Stimulated activated CD8-positive, alpha-beta memory T cell treated with anti-CD3 and anti-CD28 coated beads, Interleukin-4, amount 100 ng/mL, for 4 hours (primary cell): ENCODE measurements around the gene CLSTN1.

Source experiments
- DNase-seq, 2 donors: peaks; one replicate each; pipeline ENCODE4 v3.0.0-alpha.2; 2020; ENCODE audit warnings: low read depth in 2 of 2, low spot score in 1 of 2

Gene CLSTN1

DNA sequence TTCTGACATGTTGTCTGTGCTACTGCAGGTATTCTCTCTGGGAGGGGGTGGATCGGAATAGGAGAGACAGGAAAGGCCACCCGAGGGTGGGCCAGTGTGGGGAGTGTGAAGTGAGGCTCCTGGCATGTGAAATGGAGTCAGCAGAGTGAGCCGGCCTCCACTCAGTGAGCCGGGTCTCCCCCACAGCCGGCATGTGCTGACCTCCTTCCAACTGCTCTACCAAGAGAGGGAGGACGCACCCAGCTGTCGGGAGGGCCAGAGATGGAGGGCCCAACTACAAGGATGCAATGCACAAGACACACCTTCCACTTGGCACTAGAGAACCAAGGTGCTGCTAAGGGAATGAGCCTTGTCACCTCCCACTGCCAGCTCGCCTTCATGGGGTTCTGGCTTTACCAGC is 28.2 kb upstream of the CLSTN1 start:
- no peak for DNase-seq

DNA sequence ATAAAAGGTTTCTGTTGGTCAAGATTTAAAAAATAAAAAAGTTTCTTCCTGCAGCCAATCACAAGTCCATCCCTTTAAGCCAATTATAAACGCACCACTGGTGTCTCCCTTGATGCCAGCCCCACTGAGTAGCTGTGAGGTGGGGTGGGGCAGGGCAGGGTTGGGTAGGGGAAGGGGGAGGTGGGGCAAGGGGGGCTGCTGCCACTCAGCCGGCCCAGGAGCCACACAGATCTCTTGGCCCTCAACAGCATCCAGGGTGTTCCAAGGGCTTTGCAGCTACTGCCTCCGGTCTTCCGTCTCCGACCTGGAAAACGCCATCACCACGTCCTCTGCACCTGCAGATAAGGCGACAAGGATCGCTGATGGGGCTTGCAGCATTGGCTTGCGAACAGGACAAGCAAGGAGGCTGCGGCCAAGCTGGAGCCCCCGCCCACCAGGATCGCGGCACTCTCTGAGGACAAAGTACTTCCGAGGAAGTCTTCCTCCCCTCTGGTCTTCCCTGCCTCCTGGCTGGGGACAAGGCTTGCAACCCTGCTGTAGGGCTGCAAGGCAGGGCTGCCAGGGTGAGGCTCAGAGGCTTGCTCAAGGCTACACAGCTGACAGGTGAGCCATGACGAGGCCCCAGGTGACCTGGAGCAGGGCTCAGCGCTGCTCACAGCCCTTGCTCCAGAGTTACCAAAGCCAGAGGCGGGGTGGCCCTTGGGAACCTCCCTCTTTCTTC is 26.8 kb upstream of the CLSTN1 start:
- no peak for DNase-seq

DNA sequence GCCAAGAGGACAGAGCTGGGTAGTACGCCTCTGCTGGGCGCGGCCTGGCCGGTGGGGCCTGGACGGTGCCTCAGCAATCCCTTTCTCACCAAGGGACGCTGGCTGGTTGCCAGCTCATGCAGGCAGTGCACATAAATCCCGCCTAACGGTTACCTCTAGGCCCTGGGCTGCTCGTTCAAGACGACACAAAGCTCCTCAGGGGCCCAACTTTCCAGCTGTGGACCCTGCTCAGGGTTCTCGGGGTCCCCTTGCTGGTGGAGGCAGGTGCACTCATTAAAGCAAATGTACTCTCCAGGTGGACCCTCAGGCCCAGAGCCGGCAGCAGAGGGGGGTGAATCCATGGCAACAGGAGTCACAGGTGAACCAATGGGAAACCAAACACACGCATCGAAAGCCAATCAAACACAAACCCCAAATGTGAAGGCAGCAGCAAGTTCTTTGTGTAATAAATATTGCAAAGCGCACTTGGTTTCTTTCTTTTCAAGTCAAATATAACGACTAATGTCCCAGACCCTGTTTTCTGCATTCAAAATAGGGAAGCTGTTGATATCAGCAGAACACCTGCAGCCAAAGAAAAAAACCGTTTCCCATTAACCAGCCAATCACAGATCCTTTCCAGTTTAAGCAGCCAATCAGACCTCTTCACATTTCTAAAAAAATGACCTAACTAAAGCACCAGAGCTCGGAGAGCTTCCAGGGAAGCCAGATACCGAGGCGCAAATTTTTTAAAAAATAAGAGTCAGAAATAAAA is 26.1 kb upstream of the CLSTN1 start:
- no peak for DNase-seq

DNA sequence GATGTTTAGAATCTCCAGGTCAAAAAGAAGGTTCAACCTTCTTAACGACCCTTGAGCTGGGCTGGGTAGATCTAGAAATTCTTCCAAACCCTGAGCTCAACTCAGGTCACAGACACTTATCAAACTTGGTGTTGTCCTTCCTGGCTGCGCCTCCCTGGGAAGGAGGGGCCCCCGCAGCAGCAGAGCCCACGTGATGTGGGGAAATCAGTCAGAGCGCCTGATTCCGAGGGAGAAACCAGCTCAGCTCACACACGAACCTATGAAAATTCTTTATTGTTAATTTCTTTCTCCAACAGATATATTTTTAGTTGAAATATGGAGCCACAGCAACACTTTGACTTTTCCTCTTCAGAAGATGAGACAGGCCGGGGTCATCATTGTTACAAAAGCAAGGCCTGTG is 24.3 kb upstream of the CLSTN1 start:
- no peak for DNase-seq

DNA sequence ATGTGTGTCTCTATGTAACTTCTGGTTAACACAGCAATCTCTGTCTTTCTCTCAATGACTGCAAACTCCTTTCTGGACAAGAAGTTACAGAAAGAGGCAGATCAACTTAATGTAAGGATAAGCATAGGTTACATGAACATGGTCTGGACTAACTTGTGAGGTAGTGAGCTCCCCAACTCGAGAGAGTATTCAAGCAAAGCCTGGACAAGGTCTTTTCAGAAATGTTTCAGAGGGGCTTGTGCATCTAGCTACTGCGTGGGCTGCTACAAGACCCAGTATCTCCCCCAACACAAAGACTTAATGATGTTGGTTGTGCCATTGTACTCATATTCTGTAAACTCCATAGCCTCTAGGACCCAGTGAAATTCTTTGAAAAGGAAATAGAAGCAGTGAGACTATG is 23.5 kb upstream of the CLSTN1 start:
- no peak for DNase-seq

DNA sequence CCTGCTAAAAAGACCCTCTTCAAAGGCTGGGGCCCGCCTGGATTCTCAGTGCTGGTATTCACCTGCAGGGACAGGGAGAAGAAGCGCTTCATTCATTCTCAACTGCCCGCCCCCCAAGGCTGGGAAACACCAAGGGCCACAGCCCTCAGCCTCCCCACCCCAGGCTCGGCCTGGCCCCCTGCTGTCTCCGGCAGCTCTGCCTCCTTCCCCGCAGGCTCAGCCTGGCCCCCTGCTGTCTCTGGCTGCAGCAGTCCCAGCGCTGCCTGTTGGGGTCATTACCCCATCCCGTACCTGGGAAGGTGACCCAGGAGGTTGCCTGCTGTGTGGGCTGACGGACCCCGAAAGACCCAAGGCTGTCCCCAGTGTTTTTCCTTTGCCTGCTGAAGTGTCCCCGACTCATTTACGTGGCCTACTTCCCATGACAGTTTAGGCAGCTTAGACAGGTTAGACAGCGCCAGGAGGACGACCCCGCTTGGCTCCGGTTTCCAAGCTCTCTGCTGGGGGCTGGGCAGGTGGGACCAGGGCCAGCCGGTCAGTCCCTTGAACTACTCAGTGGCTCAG is 22.9 kb upstream of the CLSTN1 start:
- DNase-seq = no peak

DNA sequence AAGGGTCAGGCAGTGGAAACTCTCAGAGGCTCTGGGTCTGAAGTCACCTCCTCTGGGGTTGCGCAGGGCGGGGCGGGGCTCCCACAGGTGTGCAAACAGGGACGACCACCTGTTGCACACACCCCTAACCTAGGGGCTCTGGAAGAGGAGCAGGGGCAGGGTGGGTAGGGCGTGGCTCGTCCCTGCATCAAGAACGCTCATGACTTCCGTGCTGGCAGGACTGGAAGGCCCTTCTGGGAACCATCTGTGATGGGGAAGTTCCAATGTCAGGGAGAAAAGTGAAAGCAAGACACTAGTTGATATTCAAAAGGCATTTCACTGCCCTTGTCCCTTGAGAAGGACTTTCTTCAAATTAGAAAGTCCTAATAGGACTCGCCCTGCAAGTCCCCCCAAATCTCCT is 22.1 kb upstream of the CLSTN1 start:
- DNase-seq = no peak

DNA sequence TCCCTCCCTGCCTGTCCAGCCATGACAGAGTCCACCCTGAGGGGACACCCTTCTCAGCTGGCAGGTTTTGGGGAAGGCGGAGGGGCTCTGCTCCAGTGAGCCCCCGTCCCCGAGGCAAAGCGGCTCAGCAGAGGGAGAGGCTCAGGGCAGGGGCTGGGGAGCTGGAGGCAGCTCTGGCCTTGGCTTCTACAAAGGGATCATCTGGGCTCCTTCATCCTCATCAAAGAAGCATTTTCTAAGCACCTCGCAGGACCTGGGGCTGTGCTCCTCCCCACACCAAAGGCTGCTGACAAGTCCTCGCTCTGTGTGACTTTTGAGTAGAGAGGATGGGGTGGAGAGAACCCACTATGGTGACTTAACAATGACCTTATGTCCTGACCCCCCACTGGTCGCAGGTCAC is 21.0 kb upstream of the CLSTN1 start:
- DNase-seq = no peak

DNA sequence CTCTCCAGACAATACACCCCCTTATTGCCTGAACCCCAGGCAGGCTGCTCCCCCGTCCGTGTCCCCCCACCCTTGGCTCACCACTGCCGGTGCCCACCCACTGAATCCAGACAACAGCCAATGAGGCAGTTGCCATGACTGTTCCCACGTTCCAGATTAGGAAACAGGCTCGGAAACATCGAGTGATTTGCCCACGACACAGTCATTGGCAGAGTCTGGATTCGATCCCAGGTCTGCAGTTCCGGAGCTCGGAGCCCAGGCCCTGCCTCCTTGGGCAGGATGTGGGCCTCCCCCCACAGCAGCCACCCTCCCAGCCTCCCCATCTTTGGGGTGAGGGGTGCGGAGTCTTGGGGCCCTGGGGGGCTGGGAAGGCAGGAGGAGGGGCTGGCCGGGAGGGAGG is 20.3 kb upstream of the CLSTN1 start:
- no peak for DNase-seq

DNA sequence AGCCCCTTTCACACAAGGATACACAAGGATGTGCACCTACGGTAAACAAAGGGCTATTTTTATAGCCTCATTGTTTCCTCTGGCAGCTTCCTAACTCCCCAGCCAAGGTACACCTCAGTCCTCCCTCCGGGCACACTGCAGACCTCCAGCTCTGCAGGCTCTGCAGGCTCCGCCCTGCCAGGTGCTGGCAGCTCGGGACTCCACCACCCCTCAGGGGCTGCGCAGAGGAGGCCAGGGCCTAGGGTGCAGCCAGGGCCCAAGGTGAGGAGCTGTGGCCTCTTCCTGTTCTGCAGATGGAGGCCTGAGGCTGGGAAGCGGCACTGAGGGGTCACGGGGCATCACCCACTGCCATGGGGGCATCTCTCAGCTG is 19.8 kb upstream of the CLSTN1 start:
- DNase-seq = no peak

DNA sequence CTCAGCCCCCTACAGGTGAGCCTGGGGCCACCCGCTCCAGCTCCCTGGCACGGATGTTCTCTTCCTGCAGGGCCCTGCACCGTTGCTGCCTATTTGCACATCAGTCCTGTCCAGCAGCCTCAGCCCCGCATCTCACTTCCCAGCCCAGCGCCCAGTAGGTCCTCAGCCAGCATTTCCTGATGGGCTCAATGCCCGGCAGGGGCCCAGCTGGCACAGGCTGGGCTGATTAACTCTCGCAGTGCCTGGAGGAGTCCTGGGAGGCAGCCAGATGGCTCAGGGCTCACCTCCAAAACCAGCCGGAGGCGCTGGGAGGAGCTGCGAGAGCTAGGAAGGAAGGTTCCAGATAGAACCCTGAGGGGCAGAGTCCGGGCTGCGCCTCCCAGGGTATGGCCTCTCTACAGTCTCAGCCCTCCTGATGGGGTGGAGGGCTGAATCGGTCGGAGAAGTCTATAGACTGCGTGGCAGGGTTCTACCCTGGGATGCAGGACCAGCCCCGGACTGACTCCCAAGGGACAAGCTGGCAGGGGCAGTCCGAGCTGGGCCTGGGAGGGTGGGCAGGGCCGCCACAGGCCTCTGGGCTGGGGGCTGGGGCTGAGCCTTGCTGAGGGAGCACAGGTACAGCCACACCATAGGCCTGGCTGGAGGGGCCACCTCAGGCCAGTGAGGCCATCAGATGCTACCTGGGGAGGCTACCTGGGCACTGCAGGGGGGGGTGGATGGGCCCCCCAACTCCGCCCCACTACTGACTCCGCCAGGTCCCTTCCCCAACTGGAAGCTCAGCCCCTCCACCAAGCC is 19.2 kb upstream of the CLSTN1 start:
- DNase-seq = no peak

DNA sequence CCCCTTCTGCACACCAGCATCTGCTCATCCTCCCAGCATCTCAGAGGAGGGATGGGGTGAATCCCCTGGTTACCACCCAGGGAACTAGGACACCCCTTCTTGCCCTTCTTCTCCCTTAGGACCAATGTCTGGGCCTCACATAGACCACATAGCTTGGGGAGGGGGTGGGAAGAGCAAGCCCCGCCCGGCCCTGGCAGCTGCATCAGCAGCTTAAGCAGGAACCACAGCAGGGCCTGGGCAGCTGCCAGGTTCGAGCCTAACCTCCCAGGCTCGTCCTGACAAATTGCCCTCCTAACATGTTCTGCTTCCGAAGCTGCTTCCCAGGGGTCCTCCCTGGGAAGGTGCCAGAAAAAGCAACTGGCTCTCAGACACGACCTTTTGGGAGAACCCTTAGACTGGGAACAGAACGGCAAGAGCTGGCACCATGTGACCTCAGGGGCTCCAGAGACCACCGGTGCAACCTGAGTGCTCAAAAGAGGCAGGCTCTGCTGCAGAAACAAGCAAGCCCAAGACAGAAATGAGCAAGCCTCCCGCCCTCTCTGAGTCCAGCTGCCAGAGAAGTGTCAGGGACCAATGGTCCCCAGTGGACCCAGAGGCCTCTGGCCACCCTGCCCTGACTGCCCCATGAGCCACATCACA is 18.4 kb upstream of the CLSTN1 start:
- DNase-seq = no peak

DNA sequence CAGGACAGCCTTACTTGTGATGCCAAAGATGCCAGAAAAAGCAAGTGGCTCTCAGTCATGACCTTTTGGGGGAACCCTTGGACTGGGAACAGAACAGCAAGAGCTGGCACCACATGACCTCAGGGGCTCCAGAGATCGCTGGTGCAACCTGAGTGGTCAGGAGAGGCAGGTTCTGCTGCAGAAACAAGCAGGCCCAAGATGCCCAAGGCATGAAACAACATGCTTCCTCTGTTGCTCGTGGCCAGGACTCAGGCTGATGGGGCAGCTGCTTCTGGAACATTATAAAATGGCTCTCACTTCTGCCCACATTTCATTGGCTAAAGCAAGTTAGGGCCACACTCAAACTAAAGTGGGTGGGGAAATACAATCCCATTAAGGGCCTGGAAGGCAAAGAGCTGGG is 17.7 kb upstream of the CLSTN1 start:
- DNase-seq = no peak

DNA sequence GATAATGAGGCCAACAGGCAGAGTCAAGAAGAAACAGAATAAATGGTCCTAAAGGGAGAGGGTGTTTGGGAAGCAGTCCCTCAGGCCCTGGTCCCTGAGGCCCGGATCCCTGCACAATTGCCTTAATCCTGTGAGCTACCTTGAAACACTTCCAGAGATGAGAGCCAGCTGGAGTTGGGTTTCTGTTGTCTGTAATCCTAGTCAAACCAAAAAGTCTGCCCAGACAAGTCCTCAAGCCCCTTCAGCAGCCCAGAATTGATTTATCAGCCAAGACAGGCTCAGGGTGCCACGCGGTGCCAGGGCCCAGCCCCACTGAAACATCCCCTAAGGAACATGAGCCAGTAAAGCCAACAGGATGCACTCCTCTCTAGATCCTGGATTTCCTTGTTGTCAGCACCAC is 16.4 kb upstream of the CLSTN1 start:
- DNase-seq = no peak

DNA sequence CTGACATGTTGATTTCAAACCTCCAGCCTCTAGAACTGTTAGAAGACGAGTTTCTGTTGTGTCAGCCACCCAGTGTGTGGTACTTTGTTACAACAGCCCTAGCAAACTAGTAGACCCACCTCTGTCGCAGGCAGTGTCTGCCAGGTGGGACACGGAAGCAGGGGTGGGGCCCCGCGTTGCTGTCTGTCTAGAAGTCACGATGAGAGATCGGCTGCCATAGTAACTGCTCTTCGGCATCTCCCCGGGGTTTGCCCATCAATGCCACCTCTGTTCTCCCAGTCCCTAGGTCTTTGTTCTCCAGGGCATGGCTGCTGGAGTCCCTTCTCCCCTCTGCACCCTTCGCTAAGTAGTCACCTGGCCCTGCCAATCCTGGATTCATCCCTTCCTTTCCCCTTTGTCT is 15.2 kb upstream of the CLSTN1 start:
- DNase-seq = no peak

DNA sequence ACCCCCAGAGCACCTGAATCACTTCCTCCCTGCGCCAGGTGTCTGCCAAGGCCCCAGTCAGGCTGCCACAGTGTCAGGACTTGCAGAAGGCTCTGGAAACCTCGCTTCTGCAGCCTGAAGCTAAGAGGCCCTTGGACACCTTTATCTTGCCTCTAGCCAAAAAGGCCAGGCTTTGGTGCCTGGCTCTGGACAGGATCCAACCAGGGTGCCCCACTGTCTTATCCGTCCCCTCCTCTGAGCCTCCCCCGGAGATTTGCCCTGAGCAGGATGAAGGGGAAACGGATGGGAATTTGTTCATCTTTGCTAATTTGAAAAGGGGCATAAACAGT is 12.8 kb upstream of the CLSTN1 start:
- DNase-seq = no peak

DNA sequence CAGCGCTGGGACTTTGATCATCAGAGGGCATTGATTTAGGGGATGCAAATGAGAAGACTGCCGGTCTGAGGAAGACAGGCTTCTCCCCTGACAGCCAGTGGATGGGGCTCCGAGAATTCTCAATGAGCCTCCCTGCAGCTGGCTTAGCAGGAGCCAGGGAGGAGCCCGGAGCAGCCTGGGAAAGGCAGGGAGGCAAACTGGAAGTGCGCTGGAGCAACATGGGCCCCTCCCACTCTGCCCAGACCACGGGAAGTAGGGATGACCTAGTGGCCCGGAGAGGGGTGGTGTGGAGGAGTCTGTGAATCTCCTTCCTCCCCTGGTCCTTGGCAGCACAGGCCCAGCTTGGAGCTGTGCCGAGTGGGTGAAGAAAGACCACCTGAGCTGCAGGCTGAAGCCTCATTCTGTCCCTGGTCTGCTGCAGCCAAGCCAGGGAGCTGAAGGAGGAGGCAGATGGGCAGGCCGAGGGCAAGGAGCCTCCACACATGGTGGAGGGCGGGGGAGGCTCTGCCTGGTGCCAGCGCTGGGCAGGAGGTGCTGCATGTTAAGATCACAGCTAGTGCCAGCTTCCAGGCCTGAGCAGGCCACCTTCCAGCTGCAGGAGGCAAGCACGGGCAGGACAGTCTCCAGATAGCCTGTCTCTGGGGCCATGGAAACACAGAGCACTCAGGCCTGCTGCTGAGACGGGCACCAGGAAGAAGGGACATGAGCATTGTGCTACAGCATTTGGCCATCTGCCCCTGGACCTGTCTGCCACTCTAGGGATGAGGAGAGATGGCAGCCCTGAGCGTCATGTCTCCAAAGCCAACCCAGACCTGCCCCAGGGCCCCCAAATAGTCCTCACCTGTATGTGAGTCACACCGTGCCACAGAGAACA is 12.2 kb upstream of the CLSTN1 start:
- DNase-seq = no peak

DNA sequence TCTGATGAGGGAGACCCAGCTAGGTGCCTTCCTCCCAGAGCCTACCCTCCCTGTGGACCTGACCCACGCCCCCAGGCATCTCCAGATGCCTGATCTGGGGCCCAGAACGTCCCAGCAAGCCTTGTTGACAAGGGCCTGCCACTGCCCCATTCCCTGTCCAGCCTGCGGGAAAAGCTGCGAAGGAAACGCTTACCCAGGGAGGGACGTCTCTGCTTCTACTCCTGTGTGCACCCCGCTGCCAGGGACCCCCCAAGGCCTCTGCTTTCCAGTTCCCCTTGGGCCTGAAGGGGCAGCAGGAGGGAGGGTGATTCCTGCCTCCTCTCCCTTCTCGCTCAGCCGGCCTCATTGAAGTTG is 11.6 kb upstream of the CLSTN1 start:
- DNase-seq = no peak

DNA sequence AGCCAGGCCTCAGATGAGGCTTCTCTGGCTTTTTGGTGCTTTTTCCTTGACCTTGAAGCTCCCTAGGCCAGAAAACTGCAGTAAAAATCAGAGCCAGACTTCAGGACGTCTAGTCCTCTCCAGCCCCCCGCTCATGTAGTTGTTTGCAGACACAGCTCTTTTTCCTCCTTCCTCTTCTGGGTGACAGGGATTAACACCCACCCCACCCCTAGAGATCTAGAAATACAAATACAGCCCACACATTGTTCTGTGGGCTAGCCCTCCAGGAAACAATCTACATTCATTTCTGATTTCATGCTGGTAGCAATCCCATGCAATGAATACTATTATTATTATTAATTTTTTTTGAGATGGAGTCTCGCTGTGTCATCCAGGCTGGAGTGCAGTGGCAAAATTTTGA is 9.9 kb upstream of the CLSTN1 start:
- DNase-seq = no peak

DNA sequence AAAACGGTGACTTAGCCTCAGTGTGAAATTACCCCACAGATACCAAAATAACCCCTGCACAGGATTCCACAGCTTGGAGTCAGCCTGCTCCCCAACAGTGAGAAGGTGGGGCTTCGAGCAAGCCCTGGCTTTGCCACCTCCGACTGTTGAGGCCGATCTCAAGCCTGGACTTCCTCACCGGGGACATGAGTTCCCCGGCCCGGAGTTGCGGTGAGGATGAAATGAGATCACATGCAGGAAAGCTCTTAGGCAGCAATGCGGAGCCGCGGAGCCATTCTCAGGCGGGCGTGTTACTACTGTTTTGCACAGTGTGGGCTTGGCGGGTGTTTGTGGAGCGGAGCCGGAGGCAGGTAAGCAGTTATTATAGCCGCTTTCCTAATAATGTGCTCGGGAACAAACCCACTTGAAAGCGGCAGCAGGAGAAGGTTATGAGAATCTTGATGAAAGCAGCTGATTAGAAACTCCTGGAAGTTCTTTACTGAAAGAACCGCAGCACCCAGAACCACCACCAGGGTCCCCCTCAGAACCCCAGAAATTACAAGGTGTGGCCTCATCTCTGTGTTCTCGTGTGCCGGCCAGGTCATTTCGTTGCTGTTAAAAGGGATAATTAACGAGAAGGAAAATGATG is 3.9 kb upstream of the CLSTN1 start:
- no peak for DNase-seq
